Coronary artery (tissue), 2 donors: ENCODE measurements around the gene S100P.

Experiments
- DNase-seq: peaks from one replicate; pipeline ENCODE4 v3.0.0-alpha.2; 2017; ENCODE audit warnings: low spot score
- H3K27ac ChIP-seq, 2 donors: fragments of 200-600 bp; sonication (generic); one replicate each; pipeline ENCODE4 v1.5.1; 2016 to 2019
- H3K4me3 ChIP-seq: fragments of 200-600 bp; sonication (generic); 2 replicates; pipeline ENCODE4 v1.5.1; 2016; ENCODE audit warnings: mild to moderate bottlenecking, moderate library complexity
- CTCF ChIP-seq: fragments of 200-600 bp; sonication (generic); IDR thresholded peaks from one replicate; pipeline ENCODE4 v1.5.1; 2019; ENCODE audit warnings: antibody characterized with exemption

The S100P gene

GRCh38 chr4:6742989-6743388, 49.3 kb downstream of the S100P start:
- TF ChIP-seq CTCF: no peak
- no peak for DNase-seq
- H3K4me3 ChIP-seq: no peak overlapping the region
- H3K27ac ChIP-seq: no peak overlapping the region
